Tibial artery (tissue), 4 donors: Measurements from ENCODE around the gene SENP6.

Experiments used
- DNase-seq, 2 donors: peaks; one replicate each; pipeline ENCODE4 v3.0.0-alpha.2; 2019
- H3K27ac ChIP-seq, 2 donors: fragments of 200-600 bp; sonication (generic) in 1 of 2; 1 replicate in 1 of 2; 2 replicates in 1 of 2; pipeline ENCODE4 v1.5.1; 2018 to 2019; ENCODE audit warnings: mild to moderate bottlenecking in 1 of 2
- H3K27me3 ChIP-seq, 2 donors: fragments of 200-600 bp; sonication (generic) in 1 of 2; one replicate each; pipeline versions ENCODE4 v1.5.1 to v1.6.0; 2016 to 2019
- H3K36me3 ChIP-seq, 3 donors: fragments of 200-600 bp; sonication (generic) in 2 of 3; one replicate each; pipeline ENCODE4 v1.5.1; 2016 to 2019; ENCODE audit warnings: mild to moderate bottlenecking in 2 of 3
- H3K4me1 ChIP-seq, 4 donors: fragments of 200-600 bp; sonication (generic) in 2 of 4; 1 replicate in 3 of 4; 2 replicates in 1 of 4; pipeline ENCODE4 v1.5.1; 2016 to 2019
- H3K4me3 ChIP-seq, 2 donors: fragments of 200-600 bp; sonication (generic) in 1 of 2; 1 replicate in 1 of 2; 2 replicates in 1 of 2; pipeline ENCODE4 v1.5.1; 2018 to 2019; ENCODE audit warnings: mild to moderate bottlenecking in 2 of 2
- H3K9me3 ChIP-seq, 3 donors: fragments of 200-600 bp; sonication (generic) in 1 of 3; one replicate each; pipeline ENCODE4 v1.5.1; 2016 to 2019
- intact Hi-C: fragments of 100-400 bp; cut with DNase I; formaldehyde crosslinking; loops from one replicate; pipeline ENCODE4 v1.15.0; 2023; ENCODE audit warnings: low total_unique reads
- TF ChIP-seq, protein P1 (sequence below), 2 experiments: fragments of 200-600 bp in 1 of 2; fragments of 450-650 bp in 1 of 2; IDR thresholded peaks; one replicate each; pipeline ENCODE4 v1.5.1; 2017 to 2019; ENCODE audit warnings: antibody characterized with exemption in 2 of 2, mild to moderate bottlenecking in 1 of 2, moderate library complexity in 1 of 2

The SENP6 gene

DNA sequence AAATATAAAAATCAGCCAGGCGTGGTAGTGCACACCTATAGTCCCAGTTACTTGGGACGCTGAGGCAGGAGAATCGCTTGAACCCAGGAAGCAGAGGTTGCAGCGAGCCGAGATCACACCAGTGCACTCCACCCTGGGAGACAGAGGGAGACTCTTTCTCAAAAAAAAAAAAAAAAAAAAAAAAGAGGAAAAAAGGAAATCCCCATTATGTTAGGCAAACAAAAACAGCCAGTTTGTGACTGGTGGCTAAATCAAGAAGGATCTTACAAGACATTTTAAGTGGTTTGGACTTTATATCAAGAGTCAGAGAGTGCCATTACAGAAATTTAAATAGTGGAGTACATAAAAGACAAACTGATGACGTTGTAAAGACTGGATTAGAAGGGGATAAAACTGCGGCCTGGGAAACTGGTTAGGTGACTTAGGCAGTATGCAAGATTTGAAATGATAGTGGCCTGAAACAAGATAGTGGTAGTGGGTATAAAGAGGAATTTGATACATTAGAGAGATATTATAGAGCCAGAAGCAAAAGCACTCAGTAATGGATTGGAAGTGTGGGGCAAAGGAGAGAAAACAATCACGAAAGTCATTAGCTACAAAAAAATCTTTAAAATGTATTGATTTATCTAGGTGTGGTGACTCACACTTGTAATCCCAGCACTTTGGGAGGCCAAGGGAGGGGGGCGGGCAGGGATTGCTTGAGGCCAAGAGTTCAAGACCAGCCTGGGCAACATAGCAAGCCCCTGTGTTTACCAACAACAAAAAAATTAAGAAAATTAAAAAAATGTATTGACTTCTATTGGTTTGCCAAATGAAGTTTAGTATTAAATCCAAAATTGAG lies 145.7 kb downstream of the SENP6 start:
- Histone ChIP-seq H3K9me3 (no peaks in the 10 kb centered on the region), H3K27ac (no peak overlapping the region), H3K4me3 (no peak overlapping the region), H3K27me3 (no peaks in the 10 kb centered on the region), H3K4me1 (peaks cover 0 to 23% (median 10%) of the 10 kb centered on the region in 4 donors), H3K36me3 (no peaks in the 10 kb centered on the region)
- intact Hi-C loops: no loop called here
- TF ChIP-seq, protein P1, sequence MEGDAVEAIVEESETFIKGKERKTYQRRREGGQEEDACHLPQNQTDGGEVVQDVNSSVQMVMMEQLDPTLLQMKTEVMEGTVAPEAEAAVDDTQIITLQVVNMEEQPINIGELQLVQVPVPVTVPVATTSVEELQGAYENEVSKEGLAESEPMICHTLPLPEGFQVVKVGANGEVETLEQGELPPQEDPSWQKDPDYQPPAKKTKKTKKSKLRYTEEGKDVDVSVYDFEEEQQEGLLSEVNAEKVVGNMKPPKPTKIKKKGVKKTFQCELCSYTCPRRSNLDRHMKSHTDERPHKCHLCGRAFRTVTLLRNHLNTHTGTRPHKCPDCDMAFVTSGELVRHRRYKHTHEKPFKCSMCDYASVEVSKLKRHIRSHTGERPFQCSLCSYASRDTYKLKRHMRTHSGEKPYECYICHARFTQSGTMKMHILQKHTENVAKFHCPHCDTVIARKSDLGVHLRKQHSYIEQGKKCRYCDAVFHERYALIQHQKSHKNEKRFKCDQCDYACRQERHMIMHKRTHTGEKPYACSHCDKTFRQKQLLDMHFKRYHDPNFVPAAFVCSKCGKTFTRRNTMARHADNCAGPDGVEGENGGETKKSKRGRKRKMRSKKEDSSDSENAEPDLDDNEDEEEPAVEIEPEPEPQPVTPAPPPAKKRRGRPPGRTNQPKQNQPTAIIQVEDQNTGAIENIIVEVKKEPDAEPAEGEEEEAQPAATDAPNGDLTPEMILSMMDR (IDR thresholded peaks at IDR 0.05): no peak
- DNase-seq: no peak

DNA sequence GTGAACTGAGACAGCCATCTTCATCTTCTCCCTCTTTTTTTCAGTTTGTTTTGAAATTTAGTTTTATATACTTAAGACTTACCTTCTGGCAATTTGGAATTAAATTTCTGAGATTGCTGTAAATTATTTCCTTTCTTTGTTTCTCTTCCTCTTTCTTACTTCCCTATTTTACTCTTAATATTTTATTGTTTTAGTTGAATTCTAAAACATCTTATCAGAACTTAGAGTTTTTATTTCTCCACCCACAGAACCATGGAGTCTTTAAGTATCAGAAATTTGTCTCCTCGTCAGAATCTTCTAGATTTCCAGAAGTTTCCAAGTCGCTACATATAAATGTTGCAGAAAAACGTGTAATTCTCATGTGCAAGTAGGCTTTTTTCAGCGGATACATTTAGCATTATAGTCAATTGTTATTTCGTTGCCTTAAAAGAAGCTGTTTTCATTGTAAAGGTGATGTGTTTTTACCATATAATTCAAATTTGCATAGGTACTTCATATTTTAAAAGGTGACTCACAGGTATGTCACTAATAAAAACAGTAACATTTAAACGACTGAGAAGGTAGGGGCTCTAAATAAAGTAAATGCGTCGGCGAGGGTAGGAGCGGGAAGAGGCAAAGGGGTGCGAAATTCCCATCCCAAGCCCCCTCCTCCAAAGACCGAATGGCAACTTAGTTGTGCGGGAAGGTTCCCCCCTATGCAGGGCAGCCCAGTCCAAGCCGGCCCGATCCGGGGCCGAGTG lies 146.5 kb downstream of the SENP6 start:
- no peaks in the 10 kb centered on the region for H3K27me3 ChIP-seq
- peaks cover 0 to 23% (median 11%) of the 10 kb centered on the region in 4 donors for H3K4me1 ChIP-seq
- intact Hi-C loops: no loop called here

DNA sequence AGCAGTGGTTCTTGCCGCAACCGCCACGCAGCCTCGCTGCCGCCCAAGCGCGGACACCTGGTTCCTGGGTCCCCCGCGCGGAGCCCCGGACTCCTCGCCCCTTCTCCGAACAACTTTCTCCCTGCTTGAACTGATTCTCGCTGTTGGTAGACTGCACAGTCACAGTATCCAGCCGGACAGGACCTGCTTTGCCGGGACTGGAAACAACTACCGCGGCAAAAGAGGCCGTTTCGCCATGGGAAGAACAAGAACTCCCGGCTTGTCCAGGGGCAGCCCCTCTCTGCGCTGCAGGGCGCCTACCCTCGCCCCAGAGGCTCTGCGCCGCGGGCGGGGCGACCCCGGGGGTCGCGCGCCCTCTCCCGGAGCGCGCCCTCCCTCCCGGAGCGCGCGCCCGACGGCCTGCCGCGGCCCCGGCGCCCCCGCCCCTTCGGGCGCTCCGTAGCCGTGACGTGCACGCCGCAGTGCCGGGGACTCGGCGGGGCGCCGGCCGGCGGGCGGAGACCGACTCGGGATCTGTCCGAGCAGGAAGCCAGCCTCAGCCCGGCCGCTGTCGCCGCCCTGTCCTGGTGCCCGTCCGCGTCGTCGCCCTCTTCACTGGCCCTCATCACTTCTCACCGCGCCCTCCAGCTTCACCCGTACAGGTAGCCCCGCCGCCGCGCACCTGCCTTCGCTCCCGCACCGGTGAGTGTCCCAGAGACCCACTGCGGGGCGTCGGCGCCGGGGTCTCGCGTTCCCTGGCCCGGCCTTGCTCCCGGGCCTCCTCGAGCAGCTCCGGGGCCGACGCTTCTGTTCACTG lies 147.3 kb downstream of the SENP6 start, which contains the start of gene MYO6:
Gene MYO6, plus strand, starts transcription at position 497 of the 796 bp plus-strand sequence. CDS start 68,309 bp downstream, outside the sequence.
- Histone ChIP-seq H3K36me3 (no peaks in the 10 kb centered on the region), H3K9me3 (no peaks in the 10 kb centered on the region), H3K4me3 (peak within 1 kb of the TSS; percentile 97 to 98), H3K27ac (peak within 1 kb of the TSS; percentile 76 to 94), H3K4me1 (peaks cover 0 to 29% (median 13%) of the 10 kb centered on the region in 4 donors), H3K27me3 (no peaks in the 10 kb centered on the region)
- peak; percentile 60 to 82 for DNase-seq
- intact Hi-C loops: no loop called here
- TF ChIP-seq, protein P1 (IDR thresholded peaks at IDR 0.05): no peak

More for the DNA sequence above, 146.5 kb downstream of the SENP6 start:
- Histone ChIP-seq H3K36me3 (no peaks in the 10 kb centered on the region), H3K4me3 (peak overlapping the region; percentile 97 to 98), H3K27ac (peak overlapping the region; percentile 76 to 94), H3K9me3 (no peaks in the 10 kb centered on the region)
- DNase-seq: no peak
- TF ChIP-seq, protein P1 (IDR thresholded peaks at IDR 0.05): no peak

DNA sequence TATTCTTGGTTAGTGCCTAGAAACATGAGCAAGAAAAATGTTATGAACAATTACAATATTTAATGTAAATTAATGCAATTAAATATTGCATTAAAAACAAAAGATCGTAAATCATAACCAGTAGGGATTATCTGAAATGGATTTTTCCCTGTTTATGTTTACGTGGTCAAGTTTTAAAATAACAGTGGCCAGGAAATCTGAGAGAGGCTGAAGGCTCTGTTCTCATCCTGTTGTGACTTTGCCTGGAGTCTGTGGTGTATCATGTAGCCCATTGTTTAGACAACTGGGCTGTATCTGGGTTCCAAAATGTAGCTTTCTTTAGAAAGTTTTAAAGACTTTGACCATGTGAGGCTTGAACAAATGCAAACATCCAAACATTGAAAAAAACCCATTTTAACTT lies 149.8 kb downstream of the SENP6 start:
- H3K36me3 ChIP-seq: no peaks in the 10 kb centered on the region
- no peak for DNase-seq
- no peak overlapping the region for H3K27ac ChIP-seq
- intact Hi-C loops: no loop called here
- no peaks in the 10 kb centered on the region for H3K27me3 ChIP-seq
- TF ChIP-seq, protein P1 (IDR thresholded peaks at IDR 0.05): no peak
- H3K9me3 ChIP-seq: no peaks in the 10 kb centered on the region
- H3K4me1 ChIP-seq: peaks cover 0 to 32% (median 13%) of the 10 kb centered on the region in 4 donors
- no peak overlapping the region for H3K4me3 ChIP-seq

DNA sequence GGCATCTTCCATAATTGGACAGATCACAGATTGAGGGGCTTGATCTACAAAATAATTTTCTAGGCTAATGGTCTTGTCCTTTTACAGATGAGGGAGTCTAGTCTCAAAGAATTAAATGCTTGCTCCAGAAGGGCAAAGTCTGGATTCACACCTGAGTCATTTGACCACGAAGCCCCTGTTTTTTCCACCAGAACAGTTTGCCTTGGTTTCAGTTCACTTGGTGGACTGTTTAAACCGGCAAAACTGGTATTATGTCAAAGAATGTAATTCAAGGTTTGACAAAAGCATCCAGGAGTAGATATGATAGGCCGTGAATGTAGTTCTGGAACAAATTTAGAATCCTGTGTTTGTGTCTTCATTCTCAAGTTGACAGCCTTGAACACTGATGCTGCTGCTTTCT lies 150.7 kb downstream of the SENP6 start:
- Histone ChIP-seq H3K4me1 (peaks cover 0 to 34% (median 13%) of the 10 kb centered on the region in 4 donors), H3K27ac (no peak overlapping the region), H3K27me3 (no peaks in the 10 kb centered on the region), H3K36me3 (no peaks in the 10 kb centered on the region), H3K4me3 (no peak overlapping the region), H3K9me3 (no peaks in the 10 kb centered on the region)
- TF ChIP-seq, protein P1 (IDR thresholded peaks at IDR 0.05): no peak
- intact Hi-C loops: no loop called here
- no peak for DNase-seq
